Measurements from ENCODE around the gene EFNA5.

DNA sequence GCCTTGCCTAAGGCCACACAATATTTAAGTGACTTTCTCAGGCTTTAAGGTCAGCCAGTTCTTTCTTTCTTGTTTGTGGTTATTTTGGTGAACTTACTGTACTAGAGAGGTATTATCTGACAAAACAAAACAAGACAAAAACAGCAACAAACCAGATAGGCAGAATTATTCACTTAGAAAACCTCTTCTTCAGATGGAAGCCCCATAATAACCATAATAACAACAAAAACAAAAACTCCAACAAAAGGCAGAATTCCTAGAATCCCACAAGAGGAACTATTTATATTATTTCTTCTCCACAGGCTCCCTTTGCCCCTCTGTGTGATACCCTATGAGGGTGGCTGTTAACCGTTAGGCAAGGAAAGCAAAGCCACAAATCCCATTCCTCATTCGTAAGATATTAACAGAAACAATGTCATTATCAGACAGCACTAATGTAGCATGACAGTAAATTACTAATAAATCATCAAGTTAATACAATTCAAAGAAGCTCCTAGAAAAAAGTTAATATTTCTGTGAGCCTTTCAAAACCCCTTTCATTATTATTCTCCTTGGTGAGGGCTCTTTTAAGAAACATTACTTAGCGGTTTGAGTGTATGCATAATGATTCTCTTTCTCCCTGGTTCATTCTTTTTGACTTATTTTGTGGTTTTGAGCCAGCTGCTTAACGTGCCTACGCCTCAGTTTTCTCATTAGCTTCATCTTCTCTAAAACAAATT, 274.9 kb downstream of the EFNA5 start:
- TF ChIP-seq ZFP30 (CRISPR knock-in tag; IDR thresholded peaks at IDR 0.05): no peak
- no peak for TF ChIP-seq OSR1 (CRISPR knock-in tag; IDR thresholded peaks at IDR 0.05)
- no peak for TF ChIP-seq PPARA (CRISPR knock-in tag; IDR thresholded peaks at IDR 0.05; ENCODE audit: borderline replicate concordance)
- TF ChIP-seq, protein P1, sequence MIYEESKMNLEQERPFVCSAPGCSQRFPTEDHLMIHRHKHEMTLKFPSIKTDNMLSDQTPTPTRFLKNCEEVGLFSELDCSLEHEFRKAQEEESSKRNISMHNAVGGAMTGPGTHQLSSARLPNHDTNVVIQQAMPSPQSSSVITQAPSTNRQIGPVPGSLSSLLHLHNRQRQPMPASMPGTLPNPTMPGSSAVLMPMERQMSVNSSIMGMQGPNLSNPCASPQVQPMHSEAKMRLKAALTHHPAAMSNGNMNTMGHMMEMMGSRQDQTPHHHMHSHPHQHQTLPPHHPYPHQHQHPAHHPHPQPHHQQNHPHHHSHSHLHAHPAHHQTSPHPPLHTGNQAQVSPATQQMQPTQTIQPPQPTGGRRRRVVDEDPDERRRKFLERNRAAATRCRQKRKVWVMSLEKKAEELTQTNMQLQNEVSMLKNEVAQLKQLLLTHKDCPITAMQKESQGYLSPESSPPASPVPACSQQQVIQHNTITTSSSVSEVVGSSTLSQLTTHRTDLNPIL (CRISPR knock-in tag; IDR thresholded peaks at IDR 0.05; ENCODE audit: low read depth): no peak
- TF ChIP-seq, protein P2, sequence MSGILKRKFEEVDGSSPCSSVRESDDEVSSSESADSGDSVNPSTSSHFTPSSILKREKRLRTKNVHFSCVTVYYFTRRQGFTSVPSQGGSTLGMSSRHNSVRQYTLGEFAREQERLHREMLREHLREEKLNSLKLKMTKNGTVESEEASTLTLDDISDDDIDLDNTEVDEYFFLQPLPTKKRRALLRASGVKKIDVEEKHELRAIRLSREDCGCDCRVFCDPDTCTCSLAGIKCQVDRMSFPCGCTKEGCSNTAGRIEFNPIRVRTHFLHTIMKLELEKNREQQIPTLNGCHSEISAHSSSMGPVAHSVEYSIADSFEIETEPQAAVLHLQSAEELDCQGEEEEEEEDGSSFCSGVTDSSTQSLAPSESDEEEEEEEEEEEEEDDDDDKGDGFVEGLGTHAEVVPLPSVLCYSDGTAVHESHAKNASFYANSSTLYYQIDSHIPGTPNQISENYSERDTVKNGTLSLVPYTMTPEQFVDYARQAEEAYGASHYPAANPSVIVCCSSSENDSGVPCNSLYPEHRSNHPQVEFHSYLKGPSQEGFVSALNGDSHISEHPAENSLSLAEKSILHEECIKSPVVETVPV (CRISPR knock-in tag; IDR thresholded peaks at IDR 0.05): no peak
- TF ChIP-seq ISL1 (CRISPR knock-in tag; IDR thresholded peaks at IDR 0.05): no peak
- TF ChIP-seq ZFP3 (CRISPR knock-in tag; IDR thresholded peaks at IDR 0.05): no peak
- TF ChIP-seq TCF4 (CRISPR knock-in tag; IDR thresholded peaks at IDR 0.05; ENCODE audit: borderline replicate concordance): no peak
- TF ChIP-seq, protein P3, sequence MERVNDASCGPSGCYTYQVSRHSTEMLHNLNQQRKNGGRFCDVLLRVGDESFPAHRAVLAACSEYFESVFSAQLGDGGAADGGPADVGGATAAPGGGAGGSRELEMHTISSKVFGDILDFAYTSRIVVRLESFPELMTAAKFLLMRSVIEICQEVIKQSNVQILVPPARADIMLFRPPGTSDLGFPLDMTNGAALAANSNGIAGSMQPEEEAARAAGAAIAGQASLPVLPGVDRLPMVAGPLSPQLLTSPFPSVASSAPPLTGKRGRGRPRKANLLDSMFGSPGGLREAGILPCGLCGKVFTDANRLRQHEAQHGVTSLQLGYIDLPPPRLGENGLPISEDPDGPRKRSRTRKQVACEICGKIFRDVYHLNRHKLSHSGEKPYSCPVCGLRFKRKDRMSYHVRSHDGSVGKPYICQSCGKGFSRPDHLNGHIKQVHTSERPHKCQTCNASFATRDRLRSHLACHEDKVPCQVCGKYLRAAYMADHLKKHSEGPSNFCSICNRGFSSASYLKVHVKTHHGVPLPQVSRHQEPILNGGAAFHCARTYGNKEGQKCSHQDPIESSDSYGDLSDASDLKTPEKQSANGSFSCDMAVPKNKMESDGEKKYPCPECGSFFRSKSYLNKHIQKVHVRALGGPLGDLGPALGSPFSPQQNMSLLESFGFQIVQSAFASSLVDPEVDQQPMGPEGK (CRISPR knock-in tag; IDR thresholded peaks at IDR 0.05; ENCODE audit: borderline replicate concordance): no peak
- no peak for TF ChIP-seq ZNF70 (CRISPR knock-in tag; IDR thresholded peaks at IDR 0.05)
- no peak for TF ChIP-seq GLIS3 (CRISPR knock-in tag; IDR thresholded peaks at IDR 0.05)
